A673 (cell line): ENCODE measurements around the gene NIT1. TPM values are rescaled to one million over a fixed set of nuclear protein-coding genes. Genes with fewer than 3 reads are reported as not detected.

Source experiments
- BruUV-seq: library from RNA; stranded (reverse); fragments of 400-500 nt; replicated peaks from 2 replicates; lab custom pipeline; 2021; lab: Mats Ljungman, UMichigan
- CTCF ChIA-PET: fragments of 300-600 bp; sonication (Branson Sonifier 250); formaldehyde crosslinking; loops from one replicate; lab custom pipeline; 2022; ENCODE audit warnings: antibody characterized with exemption; lab: Charles Lee
- POLR2A ChIA-PET: fragments of 300-600 bp; sonication (Branson Sonifier 250); formaldehyde crosslinking; loops from one replicate; lab custom pipeline; 2022; ENCODE audit warnings: antibody characterized with exemption; ENCODE audit not compliant: low non-redundant PET; lab: Charles Lee
- DNase-seq: peaks from one replicate; pipeline ENCODE4 v3.0.0-alpha.2; 2015; ENCODE audit warnings: low spot score
- H3K27ac ChIP-seq: fragments of 200-600 bp; sonication (generic); 2 replicates; pipeline ENCODE4 v1.5.1; 2016; ENCODE audit warnings: mixed run types, low read depth, mild to moderate bottlenecking, mixed read lengths, antibody characterized with exemption, low read length; ENCODE audit not compliant: poor library complexity, severe bottlenecking
- H3K27me3 ChIP-seq: fragments of 200-600 bp; sonication (generic); replicated peaks from 2 replicates; pipeline ENCODE4 v1.6.1; 2017; ENCODE audit warnings: mixed run types, low read depth, mild to moderate bottlenecking, mixed read lengths, antibody characterized with exemption, low read length; ENCODE audit not compliant: insufficient read depth, poor library complexity
- H3K36me3 ChIP-seq: fragments of 200-600 bp; sonication (generic); 2 replicates; pipeline ENCODE4 v1.6.1; 2016; ENCODE audit warnings: mixed run types, mild to moderate bottlenecking, mixed read lengths, antibody characterized with exemption, low read length; ENCODE audit not compliant: insufficient read depth, poor library complexity, severe bottlenecking
- H3K4me1 ChIP-seq: fragments of 200-600 bp; sonication (generic); 2 replicates; pipeline ENCODE4 v1.6.1; 2017; ENCODE audit warnings: mixed run types, mild to moderate bottlenecking, mixed read lengths, antibody characterized with exemption, low read length; ENCODE audit not compliant: insufficient read depth, poor library complexity, severe bottlenecking
- H3K4me3 ChIP-seq: fragments of 200-600 bp; sonication (generic); 2 replicates; pipeline ENCODE4 v1.5.1; 2016; ENCODE audit warnings: low read depth, mixed run types, mild to moderate bottlenecking, mixed read lengths, low read length; ENCODE audit not compliant: poor library complexity, severe bottlenecking
- H3K9me3 ChIP-seq: fragments of 200-600 bp; sonication (generic); 2 replicates; pipeline ENCODE4 v1.6.1; 2016; ENCODE audit warnings: mixed run types, low read depth, mild to moderate bottlenecking, mixed read lengths, antibody characterized with exemption, low read length; ENCODE audit not compliant: poor library complexity, severe bottlenecking
- CTCF ChIP-seq: fragments of 300-800, 200-600 bp; sonication (generic); conservative IDR thresholded peaks from 2 replicates; pipeline ENCODE4 v1.5.1; 2017; ENCODE audit warnings: low read depth, mild to moderate bottlenecking, antibody characterized with exemption, low read length, moderate library complexity, mixed read lengths
- EZH2 ChIP-seq: fragments of 200-600 bp; sonication (generic); IDR thresholded peaks from 2 replicates; pipeline ENCODE4 v1.6.1; 2017; ENCODE audit warnings: borderline replicate concordance, low read depth, mild to moderate bottlenecking, mixed read lengths, antibody characterized with exemption, low read length; ENCODE audit not compliant: poor library complexity, severe bottlenecking
- intact Hi-C: fragments of 100-400 bp; cut with micrococcal nuclease; formaldehyde crosslinking; loops from one replicate; pipeline ENCODE4 v1.10.0; 2022; ENCODE audit not compliant: unreplicated experiment
- total RNA-seq: library from RNA; stranded (reverse); gene quantifications from 2 replicates; pipeline ENCODE4 v1.2.3, GENCODE V29; 2021

The NIT1 gene
- total RNA-seq, 1 experiment from 2014 or later = 29.3 TPM

- no peak for TF ChIP-seq CTCF
- no peak for TF ChIP-seq EZH2
- H3K4me1 ChIP-seq = no peaks in the 10 kb centered on the region
- H3K4me3 ChIP-seq = no peak overlapping the region
- no peak for DNase-seq
- intact Hi-C loops = loop anchor here (5.0 to 10.0 kb wide), 2 partner anchors 45 to 368 kb away; partner anchors contain the start of gene USF1
- H3K27ac ChIP-seq = no peak overlapping the region
- H3K36me3 ChIP-seq = no peaks in the 10 kb centered on the region
- no TSS peak for BruUV-seq
- CTCF ChIA-PET = no interaction called here
- H3K9me3 ChIP-seq = no peaks in the 10 kb centered on the region
- POLR2A ChIA-PET = no interaction called here
- H3K27me3 ChIP-seq = peaks cover 3% of the 10 kb centered on the region
Observed at GRCh38 chr1:161092621-161093028, 25.3 kb upstream of the NIT1 start.

- ChIA-PET POLR2A (no interaction called here), CTCF (no interaction called here)
- BruUV-seq = no TSS peak
- TF ChIP-seq EZH2 (no peak), CTCF (no peak)
- no peak overlapping the region for H3K4me3 ChIP-seq
- no peaks in the 10 kb centered on the region for H3K36me3 ChIP-seq
- intact Hi-C loops = loop anchor here (5.0 to 10.0 kb wide), 2 partner anchors 47 to 370 kb away; partner anchors contain the start of gene USF1
- H3K9me3 ChIP-seq = no peaks in the 10 kb centered on the region
- no peak for DNase-seq
- H3K27me3 ChIP-seq = peaks cover 3% of the 10 kb centered on the region
- H3K4me1 ChIP-seq = no peaks in the 10 kb centered on the region
- no peak overlapping the region for H3K27ac ChIP-seq
Observed at GRCh38 chr1:161094481-161094880, 23.4 kb upstream of the NIT1 start.

- H3K27me3 ChIP-seq = peaks cover 3% of the 10 kb centered on the region
- intact Hi-C loops = loop anchor here (10.0 kb wide), 1 partner anchor 370 kb away; no protein-coding TSS in a partner anchor
- CTCF ChIA-PET = no interaction called here
Observed at GRCh38 chr1:161095230-161095629, 22.7 kb upstream of the NIT1 start.

More at GRCh38 chr1:161095230-161095629, 22.7 kb upstream of the NIT1 start:
- DNase-seq = no peak
- Histone ChIP-seq H3K4me3 (no peak overlapping the region), H3K36me3 (peaks cover 5% of the 10 kb centered on the region), H3K27ac (no peak overlapping the region), H3K9me3 (no peaks in the 10 kb centered on the region), H3K4me1 (no peaks in the 10 kb centered on the region)
- no TSS peak for BruUV-seq
- TF ChIP-seq CTCF (no peak), EZH2 (no peak)
- POLR2A ChIA-PET = no interaction called here
